HG02571 (cell line): Measurements from ENCODE around the gene C1orf50.

Experiments used
- ATAC-seq: cut with Tn5 transposase; IDR thresholded peaks from one replicate; pipeline ENCODE4 v1.9.1; 2021; ENCODE audit warnings: mild to moderate bottlenecking, moderate library complexity; ENCODE audit not compliant: unreplicated experiment

Gene C1orf50

GRCh38 chr1:42758641-42759040 is 8.4 kb upstream of the C1orf50 start:
- ATAC-seq = no peak

GRCh38 chr1:42759114-42759513 is 7.9 kb upstream of the C1orf50 start:
- ATAC-seq = no peak

- no peak for ATAC-seq
Measured at GRCh38 chr1:42761567-42761966, 5.5 kb upstream of the C1orf50 start.

- ATAC-seq = no peak
Measured at GRCh38 chr1:42762269-42762668, 4.8 kb upstream of the C1orf50 start.

- no peak for ATAC-seq
Measured at GRCh38 chr1:42765269-42765668, 1.8 kb upstream of the C1orf50 start.

- ATAC-seq = peak; percentile 38
Measured at GRCh38 chr1:42765832-42766740, 963 bp upstream of the C1orf50 start.

- ATAC-seq = peak; percentile 22
Measured at GRCh38 chr1:42767510-42768000, 506 bp downstream of the C1orf50 start.

GRCh38 chr1:42768172-42768571 is 1.1 kb downstream of the C1orf50 start:
- ATAC-seq = no peak

- no peak for ATAC-seq
Measured at GRCh38 chr1:42769811-42770210, 2.8 kb downstream of the C1orf50 start.

- no peak for ATAC-seq
Measured at GRCh38 chr1:42773420-42773819, 6.4 kb downstream of the C1orf50 start.

- ATAC-seq = no peak
Measured at GRCh38 chr1:42774928-42775526, 8.0 kb downstream of the C1orf50 start.

GRCh38 chr1:42776502-42776901 is 9.5 kb downstream of the C1orf50 start:
- ATAC-seq = no peak

GRCh38 chr1:42777852-42778251 is 10.8 kb downstream of the C1orf50 start:
- ATAC-seq = no peak

GRCh38 chr1:42779725-42780124 is 12.7 kb downstream of the C1orf50 start:
- ATAC-seq = no peak

GRCh38 chr1:42780176-42780575 is 13.1 kb downstream of the C1orf50 start:
- no peak for ATAC-seq

GRCh38 chr1:42783092-42783491 is 16.0 kb downstream of the C1orf50 start:
- no peak for ATAC-seq

- ATAC-seq = no peak
Measured at GRCh38 chr1:42784547-42784945, 17.5 kb downstream of the C1orf50 start.

GRCh38 chr1:42784946-42785693 is 18.1 kb downstream of the C1orf50 start, which contains the start of gene TMEM269:
Gene TMEM269 (plus strand): TSS chr1:42784991. CDS start chr1:42789894, 4,903 bp downstream.
- no peak for ATAC-seq

- no peak for ATAC-seq
Measured at GRCh38 chr1:42786097-42786496, 19.0 kb downstream of the C1orf50 start.

- ATAC-seq = no peak
Measured at GRCh38 chr1:42788021-42788420, 21.0 kb downstream of the C1orf50 start.

GRCh38 chr1:42793824-42794223 is 26.8 kb downstream of the C1orf50 start:
- ATAC-seq = no peak
